ENCODE data around the gene KCNK13.
"Not testable (repeated sequence)": the region's sequence is repeated elsewhere in the genome, so short reads cannot be mapped to it uniquely, and the experiment has no call there.

Gene KCNK13

DNA sequence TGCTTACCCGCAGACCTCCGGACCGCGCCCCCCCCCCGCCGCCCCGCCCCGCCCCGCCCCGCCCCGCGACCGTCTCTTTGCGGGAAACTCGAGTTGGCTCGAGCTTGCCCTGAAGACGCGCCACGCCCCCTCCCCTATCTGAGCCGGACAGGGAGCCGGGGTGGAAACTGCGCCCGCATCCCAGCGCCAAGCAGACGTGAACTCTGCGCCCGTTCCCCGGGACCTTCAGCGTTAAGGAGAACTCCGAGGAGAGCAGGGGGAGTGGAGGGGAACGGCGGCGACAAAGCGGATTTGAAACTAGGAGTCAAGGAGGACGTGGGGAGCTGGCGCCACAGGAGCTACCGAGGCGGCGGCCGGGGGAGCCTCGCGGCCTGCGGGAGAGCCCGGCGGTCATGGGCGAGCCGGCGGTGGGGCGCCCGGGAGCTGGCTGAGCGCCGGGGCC lies at the start of gene KCNK13:
Gene KCNK13 (plus strand): TSS at position 310 of the 442 bp plus-strand sequence. CDS start 212 bp downstream, outside the sequence.
- peak within 1 kb of the TSS; percentile 67 for H3K4me3 ChIP-seq (ENCODE audit: low read length)
- no peaks in the 10 kb centered on the region for H3K36me3 ChIP-seq (ENCODE audit: insufficient read depth, low read depth, low read length)
- no peak within 1 kb of the TSS for H3K27ac ChIP-seq (ENCODE audit: low read length)
- peaks cover 6% of the 10 kb centered on the region; the same call in 1 of the 2 replicates for H3K4me1 ChIP-seq (ENCODE audit: insufficient read depth, low read length)
- no peak within 1 kb of the TSS for H3K9ac ChIP-seq (ENCODE audit: low read depth, low read length)
- peaks cover 85% of the 10 kb centered on the region for H3K27me3 ChIP-seq (ENCODE audit: insufficient read depth, low read length)
- no peaks in the 10 kb centered on the region for H3K9me3 ChIP-seq (ENCODE audit: insufficient read depth, low read depth, low read length)

DNA sequence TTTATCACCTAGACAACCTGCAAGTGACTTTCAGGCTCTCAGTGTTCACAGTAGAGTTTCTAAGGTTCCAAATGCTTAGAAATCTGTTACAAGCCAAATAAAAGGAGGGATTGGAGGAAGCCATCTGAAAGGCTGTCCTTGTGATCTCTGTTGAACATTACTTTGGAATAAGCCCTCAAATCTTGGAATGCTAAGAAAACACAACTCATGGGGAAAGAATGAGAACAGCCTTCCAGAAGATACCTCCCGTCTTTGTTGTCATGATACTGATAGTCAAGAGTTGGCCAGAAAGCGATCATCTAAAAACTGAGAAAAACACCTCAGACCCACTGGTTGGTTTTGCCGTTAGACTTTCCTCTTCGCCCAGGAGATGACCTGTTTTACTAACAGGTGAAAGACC lies 44.4 kb upstream of the KCNK13 start:
- Histone ChIP-seq H3K36me3 (ENCODE audit: insufficient read depth, low read depth, low read length) (peaks cover 72% of the 10 kb centered on the region), H3K4me3 (ENCODE audit: low read length) (no peak overlapping the region), H3K27me3 (ENCODE audit: insufficient read depth, low read length) (no peaks in the 10 kb centered on the region), H3K9ac (ENCODE audit: low read depth, low read length) (no peak overlapping the region), H3K27ac (ENCODE audit: low read length) (no peak overlapping the region), H3K9me3 (ENCODE audit: insufficient read depth, low read depth, low read length) (0 out of 2 replicates have a peak, but pooled peaks cover under 1% of the 10 kb centered on the region), H3K4me1 (ENCODE audit: insufficient read depth, low read length) (no peaks in the 10 kb centered on the region)

DNA sequence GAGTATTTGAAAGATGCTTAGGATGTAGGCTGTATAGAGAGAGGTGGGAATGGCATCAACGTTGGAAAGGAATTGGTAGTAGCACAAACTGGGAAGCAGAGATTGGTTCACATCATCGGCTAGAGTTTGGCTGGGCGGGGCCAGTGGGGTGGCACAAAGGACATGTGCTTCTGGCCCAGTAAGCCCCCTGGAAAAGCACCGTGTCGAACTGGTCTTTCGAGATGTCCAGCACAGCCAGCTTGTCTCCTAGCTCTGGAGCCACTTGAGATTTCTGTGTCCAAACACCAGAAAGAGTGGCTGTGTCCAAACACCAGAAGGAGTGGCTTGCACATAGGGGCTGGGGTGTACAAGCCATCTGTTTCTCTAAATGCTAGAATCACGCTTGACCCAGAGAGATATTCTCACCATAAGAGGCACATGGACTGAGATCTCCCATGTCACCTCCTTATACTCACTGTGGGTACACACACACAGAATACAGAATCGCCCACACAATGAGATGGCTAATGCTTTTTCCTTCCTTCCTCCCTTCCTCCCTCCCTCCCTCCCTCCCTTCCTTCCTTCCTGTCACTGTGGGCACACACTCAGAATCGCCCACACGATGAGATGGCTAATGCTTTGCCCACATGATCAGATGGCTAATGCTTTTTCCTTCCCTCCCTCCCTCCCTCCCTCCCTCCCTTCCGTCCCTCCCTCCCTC lies 41.8 kb upstream of the KCNK13 start:
- Histone ChIP-seq H3K27me3 (ENCODE audit: insufficient read depth, low read length) (no peaks in the 10 kb centered on the region), H3K27ac (ENCODE audit: low read length) (no peak overlapping the region), H3K9ac (ENCODE audit: low read depth, low read length) (no peak overlapping the region), H3K4me1 (ENCODE audit: insufficient read depth, low read length) (no peaks in the 10 kb centered on the region), H3K4me3 (ENCODE audit: low read length) (no peak overlapping the region), H3K9me3 (ENCODE audit: insufficient read depth, low read depth, low read length) (no peaks in the 10 kb centered on the region), H3K36me3 (ENCODE audit: insufficient read depth, low read depth, low read length) (peaks cover 66% of the 10 kb centered on the region)

DNA sequence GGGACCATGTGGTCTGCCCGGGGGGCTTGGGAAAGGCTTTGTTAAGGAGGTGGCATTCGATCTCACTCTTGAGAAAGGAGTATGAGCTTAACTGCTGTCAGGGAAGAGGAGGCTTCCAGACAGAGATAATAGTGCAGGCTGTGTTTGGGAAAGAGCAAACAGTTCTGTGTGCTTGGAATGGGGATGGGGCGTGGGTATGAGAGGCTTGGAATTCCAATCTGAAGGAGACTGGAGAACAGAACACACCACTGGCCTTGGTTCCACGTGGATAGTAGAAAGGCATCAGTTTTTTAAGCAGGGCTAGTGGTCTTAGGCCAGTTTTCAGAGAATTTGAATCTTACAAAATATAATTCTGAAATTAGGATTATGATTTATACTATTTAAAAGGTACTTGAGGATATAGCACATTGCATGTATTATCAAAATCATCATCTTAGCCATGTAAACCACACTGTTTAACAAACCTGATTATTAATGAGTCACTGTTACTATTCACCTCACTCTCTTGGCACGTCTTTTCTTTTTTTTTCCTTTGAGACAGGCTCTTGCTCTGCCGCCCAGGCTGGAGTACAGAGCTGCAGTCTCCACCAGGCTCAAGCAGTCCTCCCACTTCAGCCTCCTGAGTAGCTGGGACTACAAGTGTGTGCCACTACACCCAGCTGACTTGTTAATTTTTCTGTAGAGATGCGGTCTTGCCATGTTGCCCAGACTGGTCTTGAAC lies 38.5 kb upstream of the KCNK13 start:
- no peaks in the 10 kb centered on the region for H3K4me1 ChIP-seq (ENCODE audit: insufficient read depth, low read length)
- H3K27me3 ChIP-seq (ENCODE audit: insufficient read depth, low read length) = no peaks in the 10 kb centered on the region
- no peak overlapping the region for H3K27ac ChIP-seq (ENCODE audit: low read length)
- H3K9ac ChIP-seq (ENCODE audit: low read depth, low read length) = no peak overlapping the region
- H3K4me3 ChIP-seq (ENCODE audit: low read length) = no peak overlapping the region
- no peaks in the 10 kb centered on the region for H3K9me3 ChIP-seq (ENCODE audit: insufficient read depth, low read depth, low read length)
- peaks cover 71% of the 10 kb centered on the region for H3K36me3 ChIP-seq (ENCODE audit: insufficient read depth, low read depth, low read length)

DNA sequence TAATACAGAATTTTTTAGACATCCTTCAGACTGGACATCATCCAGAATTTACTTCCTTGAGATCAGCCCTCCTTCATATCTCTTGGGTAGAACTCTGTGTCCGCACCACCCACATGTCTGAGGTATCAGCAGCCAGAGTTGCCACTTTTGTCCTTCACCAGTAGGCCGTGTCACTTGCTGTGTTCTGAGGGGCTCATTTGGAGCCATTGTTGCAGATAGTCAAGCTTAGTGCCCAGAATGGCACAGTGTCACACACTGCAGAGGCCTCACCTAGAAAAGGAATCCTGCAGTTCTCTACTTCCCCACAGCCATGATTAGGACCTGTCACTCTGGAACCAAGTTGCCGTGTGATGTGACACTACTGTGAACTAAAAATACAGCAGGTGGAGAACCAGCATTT lies 36.9 kb upstream of the KCNK13 start:
- Histone ChIP-seq H3K4me1 (ENCODE audit: insufficient read depth, low read length) (no peaks in the 10 kb centered on the region), H3K36me3 (ENCODE audit: insufficient read depth, low read depth, low read length) (peaks cover 61% of the 10 kb centered on the region), H3K27me3 (ENCODE audit: insufficient read depth, low read length) (no peaks in the 10 kb centered on the region), H3K9me3 (ENCODE audit: insufficient read depth, low read depth, low read length) (no peaks in the 10 kb centered on the region), H3K27ac (ENCODE audit: low read length) (no peak overlapping the region), H3K9ac (ENCODE audit: low read depth, low read length) (no peak overlapping the region), H3K4me3 (ENCODE audit: low read length) (no peak overlapping the region)

DNA sequence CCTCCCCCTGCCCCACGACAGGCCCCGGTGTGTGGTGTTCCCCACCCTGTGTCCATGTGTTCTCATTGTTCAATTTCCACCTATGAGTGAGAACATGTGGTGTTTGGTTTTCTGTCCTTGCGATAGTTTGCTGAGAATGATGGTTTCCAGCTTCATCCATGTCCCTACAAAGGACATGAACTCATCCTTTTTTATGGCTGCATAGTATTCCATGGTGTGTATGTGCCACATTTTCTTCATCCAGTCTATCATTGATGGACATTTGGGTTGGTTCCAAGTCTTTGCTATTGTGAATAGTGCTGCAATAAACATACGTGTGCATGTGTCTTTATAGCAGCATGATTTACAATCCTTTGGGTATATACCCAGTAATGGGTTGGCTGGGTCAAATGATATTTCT lies 35.2 kb upstream of the KCNK13 start:
- not testable (repeated sequence) for H3K9me3 ChIP-seq (ENCODE audit: insufficient read depth, low read depth, low read length); H3K27me3 ChIP-seq (ENCODE audit: insufficient read depth, low read length); H3K9ac ChIP-seq (ENCODE audit: low read depth, low read length); H3K4me1 ChIP-seq (ENCODE audit: insufficient read depth, low read length); H3K4me3 ChIP-seq (ENCODE audit: low read length); H3K27ac ChIP-seq (ENCODE audit: low read length)
- peaks cover 53% of the 10 kb centered on the region for H3K36me3 ChIP-seq (ENCODE audit: insufficient read depth, low read depth, low read length)

DNA sequence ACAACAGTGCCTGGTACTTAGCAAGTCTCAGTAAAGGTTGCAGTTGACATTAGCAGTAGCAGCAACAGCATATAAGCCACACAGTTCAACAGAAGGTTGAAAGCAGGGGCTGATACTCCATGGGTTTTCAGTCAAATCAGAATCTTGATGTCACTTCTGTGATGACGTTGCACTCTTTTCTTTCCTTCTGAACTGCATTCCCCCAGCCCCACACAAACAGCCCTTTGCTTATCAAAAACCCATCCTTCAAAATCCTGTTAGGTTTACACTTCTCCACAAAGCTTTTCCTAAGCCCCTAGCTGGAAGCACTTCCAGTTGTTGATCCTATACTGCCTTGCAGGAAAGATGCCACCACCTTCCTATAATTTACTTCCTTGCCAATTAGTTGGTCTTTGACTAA lies 34.0 kb upstream of the KCNK13 start:
- H3K27me3 ChIP-seq (ENCODE audit: insufficient read depth, low read length) = no peaks in the 10 kb centered on the region
- H3K27ac ChIP-seq (ENCODE audit: low read length) = no peak overlapping the region
- H3K9ac ChIP-seq (ENCODE audit: low read depth, low read length) = no peak overlapping the region
- H3K36me3 ChIP-seq (ENCODE audit: insufficient read depth, low read depth, low read length) = peaks cover 53% of the 10 kb centered on the region
- H3K4me3 ChIP-seq (ENCODE audit: low read length) = no peak overlapping the region
- H3K9me3 ChIP-seq (ENCODE audit: insufficient read depth, low read depth, low read length) = no peaks in the 10 kb centered on the region
- no peaks in the 10 kb centered on the region for H3K4me1 ChIP-seq (ENCODE audit: insufficient read depth, low read length)

DNA sequence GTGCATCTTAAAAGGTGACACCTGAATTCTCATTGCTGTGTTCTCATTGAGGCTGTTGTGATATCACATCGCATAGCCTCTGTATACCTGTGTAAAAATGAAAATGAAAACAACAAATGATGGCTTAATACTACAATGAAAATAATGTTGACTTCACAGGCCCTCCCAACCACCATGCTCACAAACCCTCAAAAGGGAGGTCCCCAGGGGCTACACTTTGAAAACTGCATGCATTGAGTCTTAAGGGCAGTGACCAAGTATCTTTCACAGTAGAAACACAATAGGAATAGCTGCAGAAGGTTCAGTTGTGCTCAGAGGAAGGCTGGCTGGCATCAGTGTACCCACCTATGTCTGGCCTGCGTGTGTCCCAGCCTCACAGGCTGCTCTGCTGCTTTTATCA lies 27.6 kb upstream of the KCNK13 start:
- H3K36me3 ChIP-seq (ENCODE audit: insufficient read depth, low read depth, low read length) = peaks cover 64% of the 10 kb centered on the region

DNA sequence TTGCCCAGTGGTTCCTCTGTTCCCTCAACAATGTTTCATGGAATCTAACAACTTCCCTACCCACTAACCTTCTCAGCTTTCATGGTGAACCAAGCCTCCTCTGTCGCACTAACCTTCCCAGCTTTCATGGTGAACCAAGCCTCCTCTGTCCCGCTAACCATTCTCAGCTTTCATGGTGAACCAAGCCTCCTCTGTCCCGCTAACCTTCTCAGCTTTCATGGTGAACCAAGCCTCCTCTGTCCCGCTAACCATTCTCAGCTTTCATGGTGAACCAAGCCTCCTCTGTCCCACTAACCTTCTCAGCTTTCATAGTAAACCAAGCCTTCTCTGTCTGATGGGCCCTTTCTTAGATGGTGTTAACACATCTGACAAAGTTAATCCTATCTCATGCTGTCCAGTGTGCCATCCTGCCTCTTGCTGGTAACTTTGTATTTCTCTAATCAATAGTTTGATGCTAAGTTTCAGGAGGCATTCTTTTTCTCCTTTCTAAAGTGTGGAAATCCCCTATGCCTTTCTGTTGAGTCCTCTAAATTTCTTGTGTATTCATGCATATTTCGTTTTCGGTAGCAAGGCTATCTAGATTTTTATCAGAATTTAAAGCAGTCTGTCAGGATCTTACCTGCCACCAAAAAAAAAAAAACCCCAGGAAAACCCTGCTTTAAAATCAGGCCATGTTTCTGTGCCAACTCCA lies 26.8 kb upstream of the KCNK13 start:
- Histone ChIP-seq H3K4me3 (ENCODE audit: low read length) (no peak overlapping the region), H3K27me3 (ENCODE audit: insufficient read depth, low read length) (no peaks in the 10 kb centered on the region), H3K9ac (ENCODE audit: low read depth, low read length) (no peak overlapping the region), H3K36me3 (ENCODE audit: insufficient read depth, low read depth, low read length) (peaks cover 64% of the 10 kb centered on the region), H3K27ac (ENCODE audit: low read length) (no peak overlapping the region), H3K4me1 (ENCODE audit: insufficient read depth, low read length) (no peaks in the 10 kb centered on the region), H3K9me3 (ENCODE audit: insufficient read depth, low read depth, low read length) (no peaks in the 10 kb centered on the region)

More for the DNA sequence above, 27.6 kb upstream of the KCNK13 start:
- Histone ChIP-seq H3K9ac (ENCODE audit: low read depth, low read length) (no peak overlapping the region), H3K27me3 (ENCODE audit: insufficient read depth, low read length) (no peaks in the 10 kb centered on the region), H3K4me3 (ENCODE audit: low read length) (no peak overlapping the region), H3K9me3 (ENCODE audit: insufficient read depth, low read depth, low read length) (no peaks in the 10 kb centered on the region), H3K27ac (ENCODE audit: low read length) (no peak overlapping the region), H3K4me1 (ENCODE audit: insufficient read depth, low read length) (no peaks in the 10 kb centered on the region)

DNA sequence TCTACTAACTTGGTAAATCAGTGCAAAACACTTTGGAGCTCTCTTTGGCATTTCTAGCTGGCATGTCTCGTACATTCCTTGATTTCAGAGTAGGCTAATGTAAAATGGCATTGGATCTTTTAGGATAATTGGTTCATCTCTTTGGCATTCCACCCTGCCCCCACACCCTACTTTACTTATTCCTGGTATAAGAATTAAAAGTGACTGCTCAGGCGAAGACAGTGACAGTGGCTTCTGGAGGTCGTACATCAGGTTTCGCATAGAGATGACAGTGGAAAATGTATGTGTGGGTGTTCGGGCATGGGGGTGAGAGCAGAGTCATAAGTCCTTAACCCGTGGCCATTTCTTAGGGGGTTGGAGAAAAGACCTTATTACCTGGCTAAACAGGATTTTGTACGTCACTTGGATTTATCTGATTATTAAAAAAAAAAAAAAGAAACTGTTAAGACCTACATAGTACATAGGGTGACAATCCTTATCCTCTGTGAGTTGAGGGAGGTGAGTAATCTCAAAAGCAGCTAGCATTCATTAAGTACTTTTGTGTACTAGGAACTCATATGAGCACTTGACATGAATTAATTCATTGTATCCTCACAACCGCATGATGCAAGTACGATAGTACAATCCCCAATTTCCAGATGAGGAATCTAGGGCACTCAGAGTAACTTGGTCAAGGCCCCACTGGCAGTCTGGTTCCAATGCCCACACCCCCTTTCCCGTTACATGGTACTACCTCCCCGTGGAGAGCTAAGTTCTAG lies 22.4 kb upstream of the KCNK13 start:
- no peaks in the 10 kb centered on the region for H3K4me1 ChIP-seq (ENCODE audit: insufficient read depth, low read length)
- no peak overlapping the region for H3K27ac ChIP-seq (ENCODE audit: low read length)
- H3K9ac ChIP-seq (ENCODE audit: low read depth, low read length) = no peak overlapping the region
- peaks cover 47% of the 10 kb centered on the region for H3K36me3 ChIP-seq (ENCODE audit: insufficient read depth, low read depth, low read length)
- H3K27me3 ChIP-seq (ENCODE audit: insufficient read depth, low read length) = no peaks in the 10 kb centered on the region
- H3K9me3 ChIP-seq (ENCODE audit: insufficient read depth, low read depth, low read length) = no peaks in the 10 kb centered on the region
- H3K4me3 ChIP-seq (ENCODE audit: low read length) = no peak overlapping the region

DNA sequence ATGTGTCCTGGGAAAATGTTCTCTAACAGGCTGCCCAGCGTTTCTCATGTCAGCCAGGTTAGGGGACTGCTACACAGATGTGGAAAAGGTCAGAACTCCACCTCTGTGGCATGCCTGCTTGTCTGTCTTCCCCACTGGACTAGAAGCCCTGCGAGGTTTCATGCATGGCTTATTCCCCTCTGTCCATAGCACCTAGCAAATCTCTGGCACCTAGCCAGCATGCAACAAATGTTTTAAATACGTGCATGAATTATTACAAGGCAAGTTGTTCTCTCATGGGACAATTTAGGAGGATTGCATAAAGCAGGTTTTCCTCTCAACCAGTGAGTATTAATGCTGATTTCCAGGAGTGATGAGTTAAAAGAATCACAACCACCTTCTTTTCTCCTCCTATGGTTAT lies 21.4 kb upstream of the KCNK13 start:
- H3K9ac ChIP-seq (ENCODE audit: low read depth, low read length) = no peak overlapping the region
- H3K27ac ChIP-seq (ENCODE audit: low read length) = no peak overlapping the region
- no peak overlapping the region for H3K4me3 ChIP-seq (ENCODE audit: low read length)
- no peaks in the 10 kb centered on the region for H3K4me1 ChIP-seq (ENCODE audit: insufficient read depth, low read length)
- no peaks in the 10 kb centered on the region for H3K9me3 ChIP-seq (ENCODE audit: insufficient read depth, low read depth, low read length)
- H3K27me3 ChIP-seq (ENCODE audit: insufficient read depth, low read length) = no peaks in the 10 kb centered on the region
- H3K36me3 ChIP-seq (ENCODE audit: insufficient read depth, low read depth, low read length) = peaks cover 38% of the 10 kb centered on the region

Measured in iPS-20b (cell line).